Right renal pelvis (tissue), 4 donors: Measurements from ENCODE around the gene NUTM1. TPM values are rescaled to one million over a fixed set of nuclear protein-coding genes. Genes with fewer than 3 reads are reported as not detected.
A peak's percentile ranks its signal among the peaks of the same experiment; 100 is the strongest.
"Not testable (repeated sequence)": the region's sequence is repeated elsewhere in the genome, so short reads cannot be mapped to it uniquely, and the experiment has no call there.

ENCODE experiments used
- DNase-seq, 4 donors: peaks; one replicate each; pipeline ENCODE4 v3.0.0-alpha.2; 2013; ENCODE audit warnings: low read depth in 4 of 4, low spot score in 3 of 4, missing footprints in 1 of 4
- polyA plus RNA-seq, 4 donors: library from polyadenylated mRNA; unstranded; fragments of 120-200 nt; gene quantifications; one replicate each; pipeline ENCODE4 v1.2.1, GENCODE V29; 2013; ENCODE audit not compliant: insufficient read length in 4 of 4

NUTM1 gene
- polyA plus RNA-seq, 4 donors = 0.04 to 0.06 TPM; not detected in 2

- DNase-seq = no peak
Observed at GRCh38 chr15:34336231-34336990, 6.7 kb upstream of the NUTM1 start.

DNA sequence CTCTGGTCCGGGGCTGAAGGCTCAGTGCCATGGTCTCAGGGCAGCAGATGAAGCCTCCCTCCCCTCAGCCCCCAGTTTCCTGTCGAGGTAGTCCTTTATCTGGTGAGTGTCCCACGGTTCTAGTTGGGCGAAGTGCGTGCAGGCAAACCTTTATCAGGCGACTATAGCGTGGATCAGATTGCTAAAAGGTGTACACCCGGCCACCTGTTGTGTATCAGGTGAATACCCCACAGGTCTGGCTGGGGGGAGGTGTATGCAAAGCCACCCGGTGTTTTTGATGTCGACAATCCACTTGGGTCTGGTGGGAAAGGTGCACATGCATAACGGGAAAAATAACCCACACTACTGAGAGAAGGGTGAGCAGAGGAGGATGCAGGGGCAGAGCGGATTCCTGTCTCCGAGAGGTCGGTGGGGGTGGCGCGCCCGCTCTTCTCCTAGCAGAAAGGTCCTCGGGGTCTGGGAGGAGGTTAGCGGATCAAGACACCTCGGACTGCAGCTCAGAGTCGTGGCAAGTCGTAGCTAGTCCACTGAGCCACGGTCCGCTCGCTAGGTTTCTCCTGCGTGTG lies 6.0 kb upstream of the NUTM1 start:
- no peak for DNase-seq

- DNase-seq = peak; percentile 71 to 77 (median 76)
Observed at GRCh38 chr15:34337557-34338306, 5.4 kb upstream of the NUTM1 start, which contains the start of gene SLC12A6. Gene SLC12A6 (minus strand): TSS chr15:34337781. CDS start chr15:34336680, 1,101 bp downstream.

DNA sequence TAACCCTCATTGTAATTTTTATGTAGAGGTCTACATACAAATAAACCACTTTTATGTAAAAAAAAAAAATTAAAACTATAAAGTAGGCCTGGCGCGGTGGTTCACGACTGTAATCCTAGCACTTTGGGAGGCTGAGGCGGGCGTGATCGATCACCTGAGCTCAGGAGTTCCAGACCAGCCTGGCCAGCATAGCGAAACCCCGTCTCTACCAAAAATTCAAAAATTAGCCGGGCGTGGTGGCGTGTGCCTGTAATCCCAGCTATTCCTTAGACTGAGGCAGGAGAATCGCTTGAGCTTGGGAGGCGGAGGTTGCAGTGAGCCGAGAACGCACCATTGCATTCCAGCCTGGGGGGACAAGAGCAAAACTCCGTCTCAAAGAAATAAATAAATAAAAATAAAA lies 4.8 kb upstream of the NUTM1 start:
- no peak for DNase-seq

- no peak for DNase-seq
Observed at GRCh38 chr15:34339946-34340345, 3.2 kb upstream of the NUTM1 start.

DNA sequence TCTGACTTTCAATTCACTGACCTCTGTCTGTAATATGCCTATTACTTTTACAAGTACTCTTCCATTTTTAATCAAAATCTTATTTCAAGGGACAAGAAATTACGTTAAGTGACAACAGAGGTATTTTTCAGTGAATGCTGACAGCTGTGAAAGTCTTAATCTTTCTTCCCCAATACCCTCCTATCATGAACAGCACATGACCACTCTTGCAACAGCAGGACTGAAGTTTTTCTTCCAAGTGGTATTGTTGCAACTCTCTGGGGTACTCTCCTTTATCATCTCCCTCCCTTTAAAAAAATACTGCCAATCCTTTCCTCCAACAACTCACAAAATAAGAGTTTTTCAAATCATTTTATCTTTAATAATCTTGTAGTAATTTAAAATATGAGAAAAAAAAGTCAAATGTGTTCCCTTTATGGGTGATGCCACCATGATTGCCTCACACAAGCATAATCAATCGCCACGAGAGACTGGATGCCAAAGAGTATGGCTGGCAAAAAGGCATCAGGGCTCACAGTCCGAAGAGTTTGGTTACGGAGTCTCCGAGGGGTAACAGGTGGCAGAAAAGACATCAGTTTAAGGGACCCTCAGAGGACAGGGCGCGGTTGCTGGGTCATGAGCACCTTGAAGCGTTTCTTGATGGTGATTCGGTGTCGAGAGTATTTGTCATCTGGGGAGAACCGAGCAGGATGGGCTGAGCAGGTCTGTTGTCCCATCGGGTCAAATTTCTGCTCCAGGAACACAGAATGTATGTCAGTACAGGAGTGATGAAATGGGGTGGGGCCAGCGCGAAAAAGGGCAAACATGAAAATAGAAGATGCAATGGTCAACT lies 1.5 kb upstream of the NUTM1 start:
- DNase-seq = no peak

- DNase-seq = not testable (repeated sequence)
Observed at GRCh38 chr15:34342213-34342736, 840 bp upstream of the NUTM1 start.

DNA sequence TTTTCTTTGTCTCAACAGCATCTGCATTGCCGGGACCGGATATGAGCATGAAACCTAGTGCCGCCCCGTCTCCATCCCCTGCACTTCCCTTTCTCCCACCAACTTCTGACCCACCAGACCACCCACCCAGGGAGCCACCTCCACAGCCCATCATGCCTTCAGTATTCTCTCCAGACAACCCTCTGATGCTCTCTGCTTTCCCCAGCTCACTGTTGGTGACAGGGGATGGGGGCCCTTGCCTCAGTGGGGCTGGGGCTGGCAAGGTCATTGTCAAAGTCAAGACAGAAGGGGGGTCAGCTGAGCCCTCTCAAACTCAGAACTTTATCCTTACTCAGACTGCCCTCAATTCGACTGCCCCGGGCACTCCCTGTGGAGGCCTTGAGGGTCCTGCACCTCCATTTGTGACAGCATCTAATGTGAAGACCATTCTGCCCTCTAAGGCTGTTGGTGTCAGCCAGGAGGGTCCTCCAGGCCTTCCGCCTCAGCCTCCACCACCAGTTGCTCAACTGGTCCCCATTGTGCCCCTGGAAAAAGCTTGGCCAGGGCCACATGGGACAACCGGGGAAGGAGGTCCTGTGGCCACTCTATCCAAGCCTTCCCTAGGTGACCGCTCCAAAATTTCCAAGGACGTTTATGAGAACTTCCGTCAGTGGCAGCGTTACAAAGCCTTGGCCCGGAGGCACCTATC lies 5.0 kb downstream of the NUTM1 start:
- no peak for DNase-seq

DNA sequence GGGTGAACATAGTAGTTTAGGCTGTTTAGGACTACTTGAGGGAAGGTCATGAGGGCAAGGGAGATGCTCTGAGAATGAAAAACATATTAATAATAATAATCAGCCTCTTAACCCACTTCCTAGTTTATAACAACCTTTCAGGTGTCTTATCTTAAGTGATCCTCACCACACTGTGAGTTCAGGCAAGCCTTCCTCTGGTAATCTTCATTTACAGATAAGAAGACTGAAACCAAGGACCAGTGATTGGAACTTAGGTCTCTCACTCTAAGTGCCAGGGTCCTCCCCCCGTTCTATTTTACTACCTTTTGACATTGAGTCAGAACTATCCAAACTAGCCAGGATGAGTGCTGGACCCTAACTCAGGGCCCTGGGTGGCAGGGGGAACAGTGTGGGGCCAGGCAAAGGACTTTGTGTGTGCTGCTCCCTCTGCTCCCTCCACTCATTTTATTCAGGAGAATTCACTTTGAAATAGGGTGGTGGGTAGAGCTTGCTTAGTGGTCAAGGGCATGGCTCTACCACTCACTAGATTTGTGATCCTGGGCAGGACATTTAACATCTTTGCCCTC lies 5.7 kb downstream of the NUTM1 start:
- no peak for DNase-seq

GRCh38 chr15:34349769-34350168 lies 6.7 kb downstream of the NUTM1 start:
- no peak for DNase-seq

DNA sequence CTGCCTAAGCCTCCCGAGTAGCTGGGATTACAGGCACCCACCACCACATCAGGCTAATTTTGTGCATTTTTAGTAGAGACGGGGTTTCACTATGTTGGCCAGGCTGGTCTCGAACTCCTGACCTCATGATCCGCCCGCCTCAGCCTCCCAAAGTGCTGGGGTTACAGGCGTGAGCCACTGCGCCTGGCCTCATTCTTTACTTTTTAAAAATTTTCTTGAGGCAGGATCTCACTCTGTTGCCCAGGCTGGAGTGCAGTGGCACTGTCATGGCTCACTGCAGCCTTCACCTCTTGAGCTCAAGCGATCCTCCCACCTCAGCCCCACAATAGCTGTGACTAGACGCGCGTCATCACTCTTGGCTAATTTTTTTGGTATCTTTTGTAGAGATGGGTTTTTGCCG lies 9.9 kb downstream of the NUTM1 start:
- DNase-seq = not testable (repeated sequence)

- DNase-seq = no peak
Observed at GRCh38 chr15:34353627-34354026, 10.5 kb downstream of the NUTM1 start.

DNA sequence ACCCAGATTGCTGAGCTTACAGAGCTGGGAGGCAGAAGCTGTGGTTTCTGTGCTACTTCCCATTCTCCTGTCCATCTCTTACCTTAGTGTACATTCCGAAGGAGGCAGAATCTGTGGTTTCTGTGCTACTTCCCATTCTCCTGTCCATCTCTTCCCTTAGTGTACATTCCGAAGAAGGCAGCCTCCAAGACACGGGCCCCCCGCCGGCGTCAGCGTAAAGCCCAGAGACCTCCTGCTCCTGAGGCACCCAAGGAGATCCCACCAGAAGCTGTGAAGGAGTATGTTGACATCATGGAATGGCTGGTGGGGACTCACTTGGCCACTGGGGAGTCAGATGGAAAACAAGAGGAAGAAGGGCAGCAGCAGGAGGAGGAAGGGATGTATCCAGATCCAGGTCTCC lies 11.2 kb downstream of the NUTM1 start:
- DNase-seq = no peak

GRCh38 chr15:34355241-34355640 lies 12.1 kb downstream of the NUTM1 start:
- DNase-seq = no peak

- no peak for DNase-seq
Observed at GRCh38 chr15:34357653-34358052, 14.5 kb downstream of the NUTM1 start.

DNA sequence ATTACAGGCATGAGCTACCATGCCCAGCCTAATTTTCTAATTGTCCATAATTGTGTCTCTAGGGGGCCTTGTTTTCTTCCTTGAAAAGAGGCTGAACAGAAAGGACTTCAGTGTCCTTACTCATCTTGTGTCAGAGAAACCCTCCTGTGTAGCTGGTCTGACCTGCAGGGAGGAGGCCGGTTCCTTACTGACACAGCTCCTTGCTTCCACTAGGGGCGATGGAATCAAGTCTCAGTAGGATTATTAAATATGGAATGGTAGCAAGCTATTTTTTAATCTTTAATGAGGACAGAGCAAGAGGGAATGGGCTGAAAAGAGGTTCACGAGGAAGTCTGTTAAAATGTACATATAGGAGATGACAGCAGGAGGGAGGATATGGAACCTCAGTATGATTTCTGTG lies 15.3 kb downstream of the NUTM1 start:
- no peak for DNase-seq

- DNase-seq = no peak
Observed at GRCh38 chr15:34358948-34359347, 15.8 kb downstream of the NUTM1 start.

- no peak for DNase-seq
Observed at GRCh38 chr15:34359416-34359815, 16.3 kb downstream of the NUTM1 start.

DNA sequence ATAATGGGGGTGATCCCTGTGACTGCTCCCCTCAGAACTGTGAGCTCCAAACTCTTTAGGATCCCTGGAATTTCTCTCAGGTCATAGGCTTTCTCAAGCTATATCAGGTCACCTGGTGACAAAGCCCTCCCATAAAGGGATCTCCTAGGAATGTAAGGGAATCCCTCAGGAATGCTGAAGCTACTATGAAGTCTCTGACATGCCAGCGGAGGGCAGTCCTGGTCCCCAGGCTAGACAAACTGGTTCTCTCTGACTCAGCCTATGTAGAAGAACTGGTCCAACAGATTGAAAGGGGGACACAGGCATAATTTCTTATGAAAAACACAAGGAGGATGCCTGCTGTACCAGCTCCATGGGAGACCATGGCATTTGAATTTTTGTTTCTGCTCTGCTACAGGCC lies 17.2 kb downstream of the NUTM1 start:
- no peak for DNase-seq

GRCh38 chr15:34361278-34361677 lies 18.2 kb downstream of the NUTM1 start:
- no peak for DNase-seq
